Stimulated activated naive CD8-positive, alpha-beta T cell treated with anti-CD3 and anti-CD28 coated beads, Interleukin-15, amount 100 ng/mL, for 72 hours (primary cell): ENCODE measurements around the gene NCOA5.
"Not testable (repeated sequence)": the region's sequence is repeated elsewhere in the genome, so short reads cannot be mapped to it uniquely, and the experiment has no call there.

Source experiments
- ATAC-seq: fragments of 150-1000 bp; cut with Tn5 transposase; 2 replicates; pipeline ENCODE4 v1.10.0; 2021; ENCODE audit warnings: mild to moderate bottlenecking, moderate library complexity
- DNase-seq, 2 donors: peaks; one replicate each; pipeline ENCODE4 v3.0.0; 2021 to 2022
- H3K27ac Mint-ChIP-seq, 2 donors: one replicate each; pipeline ENCODE4 v1.8.0; 2022; ENCODE audit warnings: mild to moderate bottlenecking in 2 of 2, mixed read lengths in 2 of 2, moderate library complexity in 2 of 2
- H3K27me3 Mint-ChIP-seq: one replicate; pipeline ENCODE4 v1.8.0; 2022; ENCODE audit warnings: mixed read lengths
- H3K4me1 Mint-ChIP-seq: one replicate; pipeline ENCODE4 v1.8.0; 2022; ENCODE audit warnings: mild to moderate bottlenecking, mixed read lengths
- H3K4me3 Mint-ChIP-seq, 2 donors: one replicate each; pipeline ENCODE4 v1.8.0; 2022; ENCODE audit warnings: mild to moderate bottlenecking in 2 of 2, mixed read lengths in 2 of 2, moderate library complexity in 1 of 2
- H3K9me3 Mint-ChIP-seq, 2 donors: one replicate each; pipeline ENCODE4 v1.8.0; 2022; ENCODE audit warnings: mixed read lengths in 2 of 2

The NCOA5 gene

DNA sequence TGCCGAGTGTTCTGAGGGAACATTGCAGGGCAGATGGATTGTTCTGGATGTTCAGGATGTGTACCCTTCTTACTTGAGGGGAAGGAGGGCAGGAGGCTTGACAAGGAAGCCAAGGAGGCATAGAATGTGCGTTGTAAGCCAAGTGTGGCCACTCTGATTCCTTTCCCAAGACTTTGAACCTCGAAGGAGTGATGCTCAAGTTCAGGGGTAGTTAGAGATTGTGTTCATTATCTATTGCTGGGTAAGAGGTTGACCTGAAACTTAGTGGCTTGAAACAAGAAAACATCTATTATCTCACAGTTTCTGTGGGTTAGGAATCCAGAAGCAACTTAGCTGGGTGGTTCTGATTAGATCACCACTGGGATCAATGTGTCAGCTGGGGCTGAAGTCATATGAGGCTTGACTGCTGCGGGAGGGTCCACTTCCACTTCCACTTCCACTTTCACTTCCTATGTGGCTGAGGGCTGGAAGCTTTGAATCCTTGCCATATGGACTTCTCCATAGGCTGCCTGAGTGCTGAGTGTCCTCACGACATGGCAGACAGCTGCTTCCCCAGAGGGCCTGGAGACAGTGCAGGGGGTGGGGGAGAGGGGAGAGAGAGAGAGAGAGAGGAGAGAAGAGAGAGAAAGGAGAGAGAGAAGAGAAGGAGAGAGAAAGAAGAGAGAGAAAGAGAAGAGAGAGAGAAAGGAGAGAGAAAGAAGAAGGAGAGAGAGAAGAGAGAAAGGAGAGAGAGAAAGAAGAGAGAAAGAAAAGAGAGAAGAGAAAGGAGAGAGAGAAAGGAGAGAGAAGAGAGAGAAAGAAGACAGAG, 21.5 kb upstream of the NCOA5 start:
- ATAC-seq (peak; percentile 98), DNase-seq (peak; percentile 48 to 73)
- no peaks in the 10 kb centered on the region for H3K9me3 Mint-ChIP-seq
- peaks cover 9% of the 10 kb centered on the region for H3K4me1 Mint-ChIP-seq
- peak overlapping the region in 1 of 2 donors; percentile 27 for H3K4me3 Mint-ChIP-seq
- H3K27me3 Mint-ChIP-seq = peaks cover 63% of the 10 kb centered on the region
- H3K27ac Mint-ChIP-seq = no peak overlapping the region

DNA sequence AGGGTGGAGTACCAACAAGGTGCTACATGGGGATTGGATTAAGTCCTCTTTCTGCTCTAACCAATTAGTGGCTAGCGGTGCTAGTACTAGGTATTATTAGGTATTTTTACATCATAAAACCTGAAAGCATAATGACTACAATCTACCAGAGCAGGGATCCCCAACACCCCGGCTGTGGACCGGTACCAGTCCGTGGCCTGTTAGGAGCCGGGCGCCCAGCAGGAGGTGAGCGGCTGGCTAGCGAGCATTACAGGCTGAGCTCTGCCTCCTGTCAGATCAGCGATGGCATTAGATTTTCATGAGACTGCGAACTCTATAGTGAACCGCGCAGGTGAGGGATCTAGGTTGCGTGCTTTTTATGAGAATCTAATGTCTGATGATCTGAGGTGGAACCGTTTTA, 19.2 kb upstream of the NCOA5 start:
- Mint-ChIP-seq H3K27ac (no peak overlapping the region), H3K4me3 (no peak overlapping the region), H3K4me1 (peaks cover 9% of the 10 kb centered on the region), H3K9me3 (no peaks in the 10 kb centered on the region), H3K27me3 (peaks cover 53% of the 10 kb centered on the region)
- ATAC-seq (no peak), DNase-seq (no peak)

DNA sequence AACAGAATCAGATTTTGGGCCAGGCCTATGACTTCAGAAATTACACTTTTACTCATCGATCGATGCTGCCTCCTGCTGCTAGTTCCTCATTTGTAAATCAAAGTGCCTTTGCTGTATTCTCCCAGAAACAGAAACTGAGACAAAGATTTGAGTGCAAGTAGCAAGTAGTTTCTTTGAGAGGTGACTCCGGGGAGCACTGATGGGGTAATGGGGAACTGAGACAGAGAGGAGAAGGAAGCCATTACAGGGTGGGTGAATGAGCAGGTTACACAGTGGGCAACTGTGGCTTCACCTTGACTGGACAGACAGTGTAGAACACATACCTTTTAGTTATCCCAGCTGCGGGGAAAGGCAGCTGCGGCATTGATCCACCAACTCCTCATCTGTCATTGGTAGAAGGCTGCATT, 18.7 kb upstream of the NCOA5 start:
- Mint-ChIP-seq H3K27ac (no peak overlapping the region), H3K9me3 (no peaks in the 10 kb centered on the region), H3K4me1 (peaks cover 9% of the 10 kb centered on the region), H3K4me3 (no peak overlapping the region), H3K27me3 (peaks cover 48% of the 10 kb centered on the region)
- ATAC-seq = no peak
- DNase-seq = no peak

DNA sequence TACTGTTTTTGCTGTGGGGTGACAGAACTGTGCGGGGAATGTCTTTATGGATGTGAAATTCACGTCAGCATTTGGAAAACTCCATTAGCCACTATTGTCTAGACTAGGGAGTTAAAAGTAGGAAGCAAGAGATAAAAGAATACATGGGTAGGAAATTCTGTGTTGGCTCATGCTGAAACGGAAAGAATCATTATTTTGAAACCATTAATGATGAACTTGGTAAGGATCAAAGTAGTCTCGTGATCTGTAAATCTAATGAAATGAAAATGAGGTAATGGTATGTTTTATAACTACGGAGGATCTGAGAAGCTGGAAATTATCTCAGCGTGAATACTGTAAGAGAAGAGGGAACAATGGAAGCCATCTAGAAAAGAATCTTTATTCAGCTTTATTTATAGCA, 17.3 kb upstream of the NCOA5 start:
- ATAC-seq (no peak), DNase-seq (no peak)
- peaks cover 9% of the 10 kb centered on the region for H3K4me1 Mint-ChIP-seq
- no peak overlapping the region for H3K27ac Mint-ChIP-seq
- peaks cover 57% of the 10 kb centered on the region for H3K27me3 Mint-ChIP-seq
- no peaks in the 10 kb centered on the region for H3K9me3 Mint-ChIP-seq
- H3K4me3 Mint-ChIP-seq = no peak overlapping the region

DNA sequence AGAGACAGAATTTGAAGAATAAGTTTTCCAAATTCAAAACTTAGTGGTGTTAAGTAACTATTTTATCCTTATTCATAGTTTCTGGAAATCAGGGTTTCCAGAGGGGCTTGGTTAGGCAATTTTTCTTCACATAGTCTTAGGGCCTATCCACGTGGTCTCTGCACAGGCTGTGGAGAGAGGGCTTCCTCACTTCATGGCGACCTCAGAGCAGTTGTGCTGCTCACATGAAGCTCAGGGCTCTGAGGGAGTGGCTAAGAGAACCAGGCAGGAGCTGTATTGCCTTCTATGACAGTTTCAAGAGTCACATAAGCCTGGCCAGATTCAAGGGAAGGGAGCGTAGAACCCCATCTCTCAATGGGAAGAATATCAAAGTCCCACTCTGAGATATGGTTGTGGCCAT, 14.5 kb upstream of the NCOA5 start:
- ATAC-seq = no peak
- Mint-ChIP-seq H3K27ac (no peak overlapping the region), H3K4me3 (no peak overlapping the region), H3K4me1 (no peaks in the 10 kb centered on the region), H3K9me3 (no peaks in the 10 kb centered on the region), H3K27me3 (peaks cover 82% of the 10 kb centered on the region)
- DNase-seq = no peak

DNA sequence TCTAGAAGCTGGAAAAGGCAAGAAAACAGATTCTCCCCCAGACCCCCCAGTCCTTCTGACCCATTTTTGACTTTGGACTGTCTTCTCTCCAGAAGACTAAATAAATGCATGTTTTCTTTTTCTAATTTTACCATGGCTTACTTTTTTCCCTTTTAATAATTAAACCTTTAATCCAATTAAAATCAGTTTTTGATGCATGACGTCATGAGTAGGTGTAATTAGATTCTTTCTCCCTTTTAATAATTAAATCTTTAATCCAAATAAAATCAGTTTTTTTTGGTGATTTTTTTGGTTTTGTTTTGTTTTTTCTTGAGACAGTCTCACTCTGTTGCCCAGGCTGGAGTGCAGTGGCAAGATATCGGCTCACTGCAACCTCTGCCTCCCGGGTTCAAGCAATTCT, 13.2 kb upstream of the NCOA5 start:
- no peaks in the 10 kb centered on the region for H3K9me3 Mint-ChIP-seq
- H3K27ac Mint-ChIP-seq = no peak overlapping the region
- ATAC-seq (no peak), DNase-seq (no peak)
- no peaks in the 10 kb centered on the region for H3K4me1 Mint-ChIP-seq
- H3K27me3 Mint-ChIP-seq = peaks cover 80% of the 10 kb centered on the region
- H3K4me3 Mint-ChIP-seq = no peak overlapping the region

DNA sequence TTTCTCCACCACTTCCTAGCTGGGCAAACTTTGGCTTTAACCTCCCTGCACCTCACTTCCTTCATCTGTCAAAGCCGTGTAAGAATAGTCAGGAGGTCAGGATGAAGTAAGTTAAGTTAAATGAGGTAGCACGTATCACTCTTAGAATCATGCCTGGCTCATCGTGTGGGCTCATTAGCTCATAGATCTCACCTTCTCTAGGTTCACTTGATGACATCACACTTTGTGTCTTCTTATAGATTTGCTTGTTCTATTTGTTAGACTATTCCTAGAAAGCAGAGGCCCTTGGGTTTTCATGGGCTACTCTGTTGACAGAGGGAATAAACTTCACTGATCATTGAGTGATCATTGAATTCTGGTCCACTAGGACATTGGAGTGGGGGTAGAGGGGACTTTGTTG, 12.2 kb upstream of the NCOA5 start:
- Mint-ChIP-seq H3K4me1 (no peaks in the 10 kb centered on the region), H3K27me3 (peaks cover 72% of the 10 kb centered on the region), H3K4me3 (no peak overlapping the region), H3K9me3 (no peaks in the 10 kb centered on the region), H3K27ac (no peak overlapping the region)
- ATAC-seq (no peak), DNase-seq (no peak)

DNA sequence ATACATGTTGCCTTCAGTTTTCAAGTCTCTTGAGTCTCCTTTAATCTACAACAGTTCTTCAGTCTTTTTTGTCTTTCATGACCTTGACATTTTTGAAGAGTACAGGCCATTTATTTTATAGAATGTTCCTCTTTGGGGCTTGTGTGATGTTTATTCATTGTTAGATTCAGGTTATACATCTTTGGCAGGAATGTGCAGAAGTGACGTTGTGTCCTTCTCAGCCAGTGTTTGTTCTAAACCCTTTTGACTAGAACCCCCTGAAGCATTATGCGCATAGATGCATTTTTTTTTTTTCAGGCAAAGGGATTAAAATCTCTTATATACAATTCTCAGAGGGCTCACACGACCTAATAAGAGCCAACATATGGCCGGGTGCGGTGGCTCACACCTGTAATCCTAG, 11.2 kb upstream of the NCOA5 start:
- no peaks in the 10 kb centered on the region for H3K4me1 Mint-ChIP-seq
- H3K9me3 Mint-ChIP-seq = no peaks in the 10 kb centered on the region
- H3K27me3 Mint-ChIP-seq = peaks cover 65% of the 10 kb centered on the region
- DNase-seq = no peak
- no peak for ATAC-seq
- H3K27ac Mint-ChIP-seq = no peak overlapping the region
- H3K4me3 Mint-ChIP-seq = no peak overlapping the region

DNA sequence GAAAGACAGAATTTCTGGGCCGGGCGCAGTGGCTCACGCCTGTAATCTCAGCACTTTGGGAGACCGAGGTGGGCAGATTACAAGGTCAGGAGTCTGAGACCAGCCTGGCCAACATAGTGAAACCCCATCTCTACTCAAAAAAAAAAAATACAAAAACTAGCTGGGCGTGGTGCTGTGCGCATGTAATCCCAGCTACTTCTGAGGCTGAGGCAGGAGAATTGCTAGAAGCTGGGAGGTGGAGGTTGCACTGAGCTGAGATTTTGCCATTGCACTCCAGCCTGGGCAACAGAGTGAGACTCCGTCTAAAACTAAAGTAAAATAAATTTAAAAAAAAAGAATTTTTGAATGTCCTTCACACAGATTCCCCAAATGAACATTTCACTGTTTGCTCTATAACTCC, 10.7 kb upstream of the NCOA5 start:
- H3K27ac Mint-ChIP-seq, H3K9me3 Mint-ChIP-seq, H3K4me1 Mint-ChIP-seq, H3K4me3 Mint-ChIP-seq, DNase-seq, ATAC-seq: not testable (repeated sequence)
- H3K27me3 Mint-ChIP-seq = peaks cover 62% of the 10 kb centered on the region

DNA sequence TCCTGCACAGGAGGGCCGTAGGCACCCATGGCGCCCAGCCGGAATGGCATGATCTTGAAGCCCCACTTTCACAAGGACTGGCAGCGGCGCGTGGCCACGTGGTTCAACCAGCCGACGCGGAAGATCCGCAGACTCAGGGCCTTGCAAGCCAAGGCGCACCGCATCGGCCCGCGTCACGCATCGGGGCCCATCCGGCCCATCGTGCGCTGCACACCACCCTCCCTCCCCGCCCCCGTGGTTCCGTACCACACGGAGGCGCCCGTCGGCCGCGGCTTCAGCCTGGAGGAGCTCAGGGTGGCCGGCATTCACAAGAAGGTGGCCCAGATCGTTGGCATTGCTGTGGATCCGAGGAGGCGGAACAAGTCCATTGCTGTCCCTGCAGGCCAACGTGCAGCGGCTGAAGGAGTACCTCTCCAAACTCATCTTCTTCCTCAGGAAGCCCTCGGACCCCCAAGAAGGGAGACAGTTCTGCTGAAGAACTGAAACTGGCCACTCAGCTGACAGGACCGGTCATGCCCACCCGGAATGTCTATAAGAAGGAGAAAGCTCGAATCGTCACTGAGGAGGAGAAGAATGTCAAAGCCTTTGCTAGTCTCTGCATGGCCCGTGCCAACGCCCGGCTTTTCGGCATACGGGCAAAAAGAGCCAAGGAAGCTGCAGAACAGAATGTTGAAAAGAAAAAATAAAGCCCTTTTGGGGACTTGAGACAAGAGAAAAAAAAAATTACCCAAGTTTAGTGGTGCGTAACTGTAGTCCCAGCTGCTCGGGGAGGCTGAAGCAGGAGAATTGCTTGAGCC, 9.9 kb upstream of the NCOA5 start:
- Mint-ChIP-seq H3K27me3 (peaks cover 55% of the 10 kb centered on the region), H3K4me1 (no peaks in the 10 kb centered on the region), H3K27ac (no peak overlapping the region), H3K4me3 (no peak overlapping the region), H3K9me3 (no peaks in the 10 kb centered on the region)
- ATAC-seq (peak; percentile 57), DNase-seq (no peak)

DNA sequence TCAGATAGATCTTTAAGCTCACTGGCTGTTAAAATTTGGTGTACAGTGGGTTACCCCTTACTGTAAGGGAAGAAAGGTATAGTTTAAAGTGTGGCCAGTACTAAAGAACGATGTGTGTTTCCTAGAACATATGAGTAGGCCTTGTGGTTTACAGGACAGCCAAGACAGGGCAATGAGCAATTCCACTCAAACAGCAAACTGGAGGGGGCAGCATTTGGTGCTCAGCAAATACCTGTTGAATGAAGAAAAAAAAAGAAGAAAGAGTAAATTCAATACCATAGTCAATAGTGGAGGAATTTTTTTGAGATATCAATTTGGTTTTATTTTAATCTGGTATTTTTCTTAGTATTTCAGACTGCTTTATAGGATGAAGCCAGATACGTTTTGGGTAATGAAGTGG, 3.8 kb upstream of the NCOA5 start:
- H3K4me3 Mint-ChIP-seq = no peak overlapping the region
- no peak for DNase-seq
- no peak for ATAC-seq
- H3K27me3 Mint-ChIP-seq = peaks cover 5% of the 10 kb centered on the region
- peaks cover 11% of the 10 kb centered on the region for H3K4me1 Mint-ChIP-seq
- H3K27ac Mint-ChIP-seq = no peak overlapping the region
- no peaks in the 10 kb centered on the region for H3K9me3 Mint-ChIP-seq

DNA sequence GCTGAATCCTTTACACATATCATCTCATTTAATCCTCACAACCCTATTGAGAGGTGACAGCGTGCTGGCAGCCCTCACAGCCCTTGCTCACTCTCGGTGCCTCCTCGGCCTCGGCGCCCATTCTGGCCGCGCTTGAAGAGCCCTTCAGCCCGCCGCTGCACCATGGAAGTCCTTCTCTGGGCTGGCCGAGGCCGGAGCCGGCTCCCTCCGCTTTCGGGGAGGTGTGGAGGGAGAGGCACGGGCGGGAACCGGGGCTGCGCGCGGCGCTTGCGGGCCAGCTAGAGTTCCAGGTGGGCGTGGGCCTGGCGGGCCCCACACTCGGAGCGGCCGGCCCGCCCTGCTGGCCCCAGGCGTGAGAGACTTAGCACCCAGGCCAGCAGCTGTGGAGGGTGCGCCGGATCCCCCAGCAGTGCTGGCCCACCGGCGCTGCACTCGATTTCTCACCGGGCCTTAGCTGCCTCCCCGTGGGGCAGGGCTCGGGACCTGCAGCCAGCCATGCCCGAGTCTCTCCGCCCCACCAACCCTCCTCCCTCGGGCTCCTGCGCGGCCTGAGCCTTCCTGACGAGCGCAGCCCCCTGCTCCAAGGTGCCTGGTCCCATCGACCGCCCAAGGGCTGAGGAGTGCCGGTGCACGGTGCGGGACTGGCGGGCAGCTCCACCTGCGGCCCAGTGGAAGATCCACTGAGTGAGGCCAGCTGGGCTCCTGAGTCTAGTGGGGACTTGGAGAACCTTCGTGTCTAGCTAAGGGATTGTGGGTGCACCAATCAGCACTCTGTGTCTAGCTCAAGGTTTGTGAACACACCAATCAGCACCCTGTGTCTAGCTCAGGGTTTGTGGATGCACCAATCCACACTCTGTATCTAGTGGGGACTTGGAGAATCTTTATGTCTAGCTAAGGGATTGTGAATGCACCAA, 2.1 kb upstream of the NCOA5 start:
- not testable (repeated sequence) for H3K9me3 Mint-ChIP-seq, H3K27me3 Mint-ChIP-seq, H3K4me3 Mint-ChIP-seq, H3K27ac Mint-ChIP-seq, ATAC-seq, DNase-seq
- peaks cover 27% of the 10 kb centered on the region for H3K4me1 Mint-ChIP-seq

DNA sequence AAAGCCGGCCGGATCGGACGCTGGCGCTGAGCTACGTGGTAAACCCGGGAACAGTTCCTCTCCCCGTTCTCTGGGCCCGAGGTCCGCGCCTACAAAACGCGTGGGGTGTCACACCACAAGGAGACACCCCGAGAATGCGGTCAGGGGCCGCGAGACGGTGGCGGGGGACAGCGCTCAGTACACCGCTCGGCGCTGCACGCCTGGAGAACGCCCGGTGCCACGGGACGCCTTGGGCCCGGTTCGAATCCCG, 670 bp downstream of the NCOA5 start:
- peak overlapping the region; percentile 89 to 90 for H3K4me3 Mint-ChIP-seq
- no peaks in the 10 kb centered on the region for H3K9me3 Mint-ChIP-seq
- H3K4me1 Mint-ChIP-seq = peaks cover 55% of the 10 kb centered on the region
- no peak for DNase-seq
- peak overlapping the region; percentile 90 to 92 for H3K27ac Mint-ChIP-seq
- H3K27me3 Mint-ChIP-seq = no peaks in the 10 kb centered on the region
- ATAC-seq = peak; percentile 68

DNA sequence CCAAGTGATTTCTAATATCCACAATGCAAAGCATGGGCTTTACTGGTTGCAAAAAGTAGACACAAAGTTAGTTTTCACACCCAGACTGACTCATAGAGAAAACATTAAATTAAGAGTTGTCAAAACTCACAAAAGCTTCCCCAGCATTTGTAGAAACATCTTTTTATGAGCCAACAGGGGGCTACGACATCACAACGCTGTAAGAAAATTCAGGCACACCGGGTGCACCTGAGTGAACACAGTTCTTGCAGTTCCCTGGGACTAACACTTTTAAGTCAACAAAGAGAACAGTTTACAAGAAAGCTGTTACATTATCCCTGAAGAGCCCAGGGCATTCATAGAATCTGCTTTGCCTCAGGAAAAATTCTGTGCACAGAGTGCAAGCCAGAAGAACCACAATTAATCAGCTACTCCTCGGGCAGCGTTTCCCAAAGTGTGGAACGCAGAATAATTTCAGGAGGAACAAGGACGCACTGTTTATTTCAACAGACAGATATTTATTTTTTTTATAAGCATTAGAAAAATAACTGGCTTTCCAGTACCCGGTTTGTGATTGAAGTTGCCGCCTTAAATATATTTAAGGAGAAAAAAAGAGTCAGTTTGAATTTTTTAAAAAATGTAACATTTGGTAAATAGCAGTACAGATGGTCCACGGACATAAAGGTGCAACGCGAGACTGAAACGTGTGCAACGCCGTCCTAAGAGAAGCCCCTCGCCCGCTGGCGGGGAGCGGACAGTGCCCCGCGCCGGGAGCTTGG, 1.2 kb downstream of the NCOA5 start:
- DNase-seq (no peak), ATAC-seq (no peak)
- Mint-ChIP-seq H3K4me3 (peak overlapping the region; percentile 89 to 90), H3K27ac (peak overlapping the region; percentile 90), H3K27me3 (no peaks in the 10 kb centered on the region), H3K9me3 (no peaks in the 10 kb centered on the region), H3K4me1 (peaks cover 56% of the 10 kb centered on the region)

DNA sequence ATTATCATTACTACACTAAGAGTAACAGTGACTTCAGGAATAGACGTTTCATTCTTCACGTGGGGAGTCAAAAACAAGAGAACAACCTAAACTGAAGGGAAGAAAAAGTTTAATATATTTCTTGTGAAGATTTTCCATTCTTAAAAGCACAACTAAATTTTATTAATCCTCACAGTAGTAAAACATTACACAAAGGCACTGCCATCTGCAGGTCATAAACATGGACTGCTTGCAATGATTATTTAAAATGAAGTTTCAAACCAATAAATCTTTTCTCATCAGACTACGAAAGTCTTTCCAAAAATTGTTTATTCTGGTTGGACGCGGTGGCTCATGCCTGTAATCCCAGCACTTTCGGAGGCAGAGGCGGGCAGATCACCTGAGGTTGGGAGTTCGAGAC, 2.6 kb downstream of the NCOA5 start:
- Mint-ChIP-seq H3K9me3 (no peaks in the 10 kb centered on the region), H3K27me3 (no peaks in the 10 kb centered on the region), H3K4me1 (peaks cover 70% of the 10 kb centered on the region), H3K4me3 (peak overlapping the region; percentile 13 to 32), H3K27ac (peak overlapping the region in 1 of 2 donors; percentile 54)
- DNase-seq = no peak
- no peak for ATAC-seq
